GM23338 (cell line): ENCODE measurements around the gene KIRREL3. TPM values are rescaled to one million over a fixed set of nuclear protein-coding genes. Genes with fewer than 3 reads are reported as not detected.

Experiments used
- ATAC-seq: fragments of 200-7000 bp; cut with Tn5 transposase; 3 replicates; pipeline ENCODE4 v1.9.1; 2020
- DNase-seq: peaks from one replicate; pipeline ENCODE4 v3.0.0-alpha.2; 2015; ENCODE audit warnings: low spot score
- H2AFZ ChIP-seq: fragments of 200-600 bp; sonication (generic); 2 replicates; pipeline ENCODE4 v1.8.0; 2016; ENCODE audit warnings: antibody characterized with exemption, mild to moderate bottlenecking, moderate library complexity
- H3F3A ChIP-seq: fragments of 200-600 bp; sonication (generic); replicated peaks from 2 replicates; pipeline ENCODE4 v1.8.0; 2017; ENCODE audit warnings: antibody characterized with exemption, mixed run types, low read depth
- H3K27ac ChIP-seq: fragments of 200-600 bp; sonication (generic); 2 replicates; pipeline ENCODE4 v1.6.1; 2016; ENCODE audit warnings: low read depth
- H3K27me3 ChIP-seq: fragments of 200-600 bp; sonication (generic); 2 replicates; pipeline ENCODE4 v1.8.0; 2016; ENCODE audit warnings: mild to moderate bottlenecking, mixed run types, moderate library complexity; ENCODE audit not compliant: insufficient read depth
- H3K36me3 ChIP-seq: fragments of 200-600 bp; sonication (generic); 2 replicates; pipeline ENCODE4 v1.8.0; 2016; ENCODE audit warnings: mild to moderate bottlenecking; ENCODE audit not compliant: insufficient read depth
- H3K4me1 ChIP-seq: fragments of 200-600 bp; sonication (generic); 2 replicates; pipeline ENCODE4 v1.8.0; 2016; ENCODE audit warnings: mild to moderate bottlenecking, moderate library complexity; ENCODE audit not compliant: insufficient read depth
- H3K4me2 ChIP-seq: fragments of 200-600 bp; sonication (generic); 2 replicates; pipeline ENCODE4 v1.7.1; 2017; ENCODE audit warnings: mixed run types
- H3K4me3 ChIP-seq: fragments of 200-600 bp; sonication (generic); 2 replicates; pipeline ENCODE4 v1.6.1; 2016; ENCODE audit warnings: mixed run types
- H3K79me2 ChIP-seq: fragments of 200-600 bp; sonication (generic); replicated peaks from 2 replicates; pipeline ENCODE4 v1.8.0; 2017; ENCODE audit warnings: mild to moderate bottlenecking; ENCODE audit not compliant: insufficient read depth
- H3K9me2 ChIP-seq: fragments of 200-600 bp; sonication (generic); 2 replicates; pipeline ENCODE4 v1.8.0; 2017; ENCODE audit not compliant: insufficient read depth
- H4K20me1 ChIP-seq: fragments of 200-600 bp; sonication (generic); replicated peaks from 2 replicates; pipeline ENCODE4 v1.8.0; 2017; ENCODE audit warnings: mild to moderate bottlenecking; ENCODE audit not compliant: insufficient read depth
- H3K27ac Mint-ChIP-seq: 2 replicates; pipeline ENCODE4 v1.8.0; 2020; ENCODE audit warnings: inconsistent platforms, mild to moderate bottlenecking, moderate library complexity, mixed read lengths
- H3K27me3 Mint-ChIP-seq: 3 replicates; pipeline ENCODE4 v1.8.0; 2022; ENCODE audit warnings: low read depth, mild to moderate bottlenecking, moderate library complexity, mixed read lengths, inconsistent platforms; ENCODE audit not compliant: insufficient read depth, poor library complexity
- H3K36me3 Mint-ChIP-seq: 3 replicates; pipeline ENCODE4 v1.8.0; 2021; ENCODE audit warnings: low read depth, mild to moderate bottlenecking, inconsistent platforms, moderate library complexity, mixed read lengths
- H3K4me1 Mint-ChIP-seq: 3 replicates; pipeline ENCODE4 v1.8.0; 2020; ENCODE audit warnings: mild to moderate bottlenecking, inconsistent platforms, mixed read lengths
- H3K4me3 Mint-ChIP-seq: 3 replicates; pipeline ENCODE4 v1.8.0; 2021; ENCODE audit warnings: moderate library complexity, mild to moderate bottlenecking, inconsistent platforms, mixed read lengths
- H3K9me3 Mint-ChIP-seq: 3 replicates; pipeline ENCODE4 v1.8.0; 2020; ENCODE audit warnings: moderate library complexity, mild to moderate bottlenecking, inconsistent platforms, mixed read lengths
- CREB1 ChIP-seq: fragments of 250-450 bp; sonication (Bioruptor Pico); IDR thresholded peaks from 2 replicates; pipeline ENCODE4 v1.5.0; 2020; ENCODE audit warnings: low read depth, mild to moderate bottlenecking, moderate library complexity
- EZH2 ChIP-seq: fragments of 200-600 bp; sonication (generic); IDR thresholded peaks from one replicate; pipeline ENCODE4 v1.8.0; 2017; ENCODE audit warnings: antibody characterized with exemption, mild to moderate bottlenecking, low read depth; ENCODE audit not compliant: unreplicated experiment
- EZH2phosphoT487 ChIP-seq: fragments of 200-600 bp; sonication (generic); IDR thresholded peaks from one replicate; pipeline ENCODE4 v1.8.1; 2018; ENCODE audit warnings: antibody characterized with exemption; ENCODE audit not compliant: unreplicated experiment
- JUNB ChIP-seq: IDR thresholded peaks from one replicate; pipeline ENCODE4 v1.6.1; 2016; ENCODE audit warnings: antibody characterized with exemption; ENCODE audit not compliant: unreplicated experiment
- NANOG ChIP-seq: IDR thresholded peaks from 2 replicates; pipeline ENCODE4 v1.6.1; 2016; ENCODE audit warnings: antibody characterized with exemption, borderline replicate concordance
- POLR2AphosphoS5 ChIP-seq: IDR thresholded peaks from 2 replicates; pipeline ENCODE4 v1.6.1; 2016; ENCODE audit warnings: antibody characterized with exemption, low read depth
- STAT1 ChIP-seq: IDR thresholded peaks from one replicate; pipeline ENCODE4 v1.6.1; 2016; ENCODE audit warnings: antibody characterized with exemption; ENCODE audit not compliant: unreplicated experiment
- ZNF114 ChIP-seq: fragments of 250-450 bp; sonication (Bioruptor Pico); IDR thresholded peaks from 2 replicates; pipeline ENCODE4 v1.5.0; 2020; ENCODE audit warnings: mild to moderate bottlenecking, moderate library complexity
- ZNF331 ChIP-seq: fragments of 250-450 bp; sonication (Bioruptor Pico); IDR thresholded peaks from 2 replicates; pipeline ENCODE4 v1.5.0; 2020; ENCODE audit warnings: low read depth, mild to moderate bottlenecking, moderate library complexity
- polyA plus RNA-seq: library from polyadenylated mRNA; unstranded; fragments of >200 nt; fragmentation: Nextera tagmentation; extraction: Ambion mirVana; gene quantifications from 2 replicates; pipeline ENCODE4 v1.2.1, GENCODE V29; 2016
- total RNA-seq: library from RNA; depleted of rRNA; stranded (reverse); fragments of >200 nt; shearing (Covaris generic); gene quantifications from 2 replicates; pipeline ENCODE4 v1.2.3, GENCODE V29; 2014
- TF ChIP-seq, protein P1 (sequence below), 2 experiments: fragments of 200-600 bp in 1 of 2; sonication (generic) in 1 of 2; conservative IDR thresholded peaks; 2 replicates each; pipeline versions ENCODE4 v1.5.1 to v1.6.1; 2016 to 2017; ENCODE audit warnings: antibody characterized with exemption in 2 of 2, low read depth in 2 of 2, mild to moderate bottlenecking in 2 of 2, moderate library complexity in 1 of 2
- TF ChIP-seq, protein P2 (sequence below): IDR thresholded peaks from 2 replicates; pipeline ENCODE4 v1.6.1; 2016; ENCODE audit warnings: antibody characterized with exemption
- TF ChIP-seq, protein P3 (sequence below): IDR thresholded peaks from one replicate; pipeline ENCODE4 v1.6.1; 2018; ENCODE audit warnings: antibody characterized with exemption; ENCODE audit not compliant: unreplicated experiment
- TF ChIP-seq, protein P4 (sequence below): fragments of 250-450 bp; sonication (Bioruptor Pico); IDR thresholded peaks from 2 replicates; pipeline ENCODE4 v1.5.0; 2020; ENCODE audit warnings: mild to moderate bottlenecking, moderate library complexity

Gene KIRREL3
- total and polyA plus RNA-seq, 2 experiments from 2014 or later = 0.13 to 1.5 TPM

DNA sequence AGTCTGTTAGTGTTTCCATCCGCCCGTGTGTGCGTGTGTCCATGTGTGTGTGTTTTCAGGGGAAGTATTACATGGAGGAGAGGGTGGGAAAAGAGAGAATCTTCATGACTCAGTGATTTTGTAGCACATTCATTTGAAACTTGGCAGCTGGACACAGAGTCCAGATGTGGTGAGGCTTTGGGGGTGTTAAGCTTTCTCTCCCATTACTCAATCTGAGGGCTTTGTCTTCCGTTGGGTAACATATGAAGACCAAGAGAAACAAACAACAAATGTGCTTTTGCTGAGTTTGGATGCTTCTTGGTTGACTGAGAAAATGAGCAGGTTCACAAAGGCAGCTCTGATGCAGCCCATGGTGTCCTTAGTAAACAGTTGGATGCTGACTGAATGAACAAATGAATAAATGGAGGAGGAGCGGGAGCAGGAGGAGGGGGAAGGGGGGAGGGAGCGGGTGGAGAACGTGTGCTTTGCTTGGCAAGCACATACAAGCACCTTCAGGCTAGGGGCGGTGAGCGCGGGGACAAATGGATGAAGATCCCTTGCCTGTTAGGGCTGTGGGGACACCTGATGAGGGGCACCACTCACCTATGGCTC lies 540.8 kb downstream of the KIRREL3 start (continued):
- TF ChIP-seq, protein P1, sequence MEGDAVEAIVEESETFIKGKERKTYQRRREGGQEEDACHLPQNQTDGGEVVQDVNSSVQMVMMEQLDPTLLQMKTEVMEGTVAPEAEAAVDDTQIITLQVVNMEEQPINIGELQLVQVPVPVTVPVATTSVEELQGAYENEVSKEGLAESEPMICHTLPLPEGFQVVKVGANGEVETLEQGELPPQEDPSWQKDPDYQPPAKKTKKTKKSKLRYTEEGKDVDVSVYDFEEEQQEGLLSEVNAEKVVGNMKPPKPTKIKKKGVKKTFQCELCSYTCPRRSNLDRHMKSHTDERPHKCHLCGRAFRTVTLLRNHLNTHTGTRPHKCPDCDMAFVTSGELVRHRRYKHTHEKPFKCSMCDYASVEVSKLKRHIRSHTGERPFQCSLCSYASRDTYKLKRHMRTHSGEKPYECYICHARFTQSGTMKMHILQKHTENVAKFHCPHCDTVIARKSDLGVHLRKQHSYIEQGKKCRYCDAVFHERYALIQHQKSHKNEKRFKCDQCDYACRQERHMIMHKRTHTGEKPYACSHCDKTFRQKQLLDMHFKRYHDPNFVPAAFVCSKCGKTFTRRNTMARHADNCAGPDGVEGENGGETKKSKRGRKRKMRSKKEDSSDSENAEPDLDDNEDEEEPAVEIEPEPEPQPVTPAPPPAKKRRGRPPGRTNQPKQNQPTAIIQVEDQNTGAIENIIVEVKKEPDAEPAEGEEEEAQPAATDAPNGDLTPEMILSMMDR (conservative IDR thresholded peaks at IDR 0.05; ENCODE audit: low read depth in 2 of 2) = no peak

DNA sequence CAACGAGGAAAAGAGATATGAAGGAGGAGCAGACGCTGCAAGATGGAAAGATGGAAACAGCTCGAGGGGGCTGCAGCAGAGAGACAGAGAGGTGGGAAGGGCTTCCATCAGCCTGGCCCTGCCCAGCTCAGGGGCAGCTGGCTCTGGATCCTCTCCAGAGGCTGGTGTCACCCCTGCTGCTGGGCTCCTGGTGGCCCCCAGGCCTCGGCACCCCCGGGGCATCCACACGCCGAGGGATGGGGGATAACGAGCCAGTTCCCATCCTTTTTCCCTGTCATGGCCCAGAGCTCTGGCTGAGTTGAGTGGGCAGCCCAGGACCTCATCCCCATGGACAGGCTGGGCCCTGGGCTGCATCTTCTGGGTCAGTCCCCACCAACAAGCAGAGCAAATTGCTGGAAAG lies 542.8 kb downstream of the KIRREL3 start:
- no peak overlapping the region for H3K4me2 ChIP-seq
- H3K27me3 ChIP-seq = no peaks in the 10 kb centered on the region
- Mint-ChIP-seq H3K27ac (no peak overlapping the region), H3K4me3 (no peak overlapping the region), H3K36me3 (no peaks in the 10 kb centered on the region), H3K27me3 (peaks cover 1% of the 10 kb centered on the region), H3K9me3 (no peaks in the 10 kb centered on the region), H3K4me1 (peaks cover 7% of the 10 kb centered on the region; the same call in 2 of the 3 replicates)
- H3K4me3 ChIP-seq = no peak overlapping the region
- H3K27ac ChIP-seq = no peak overlapping the region
- H3K4me1 ChIP-seq = no peaks in the 10 kb centered on the region
- no peak overlapping the region for H2AFZ ChIP-seq
- ATAC-seq (no peak), DNase-seq (no peak)
- no peaks in the 10 kb centered on the region for H3F3A ChIP-seq
- no peaks in the 10 kb centered on the region for H4K20me1 ChIP-seq
- no peaks in the 10 kb centered on the region for H3K36me3 ChIP-seq
- no peaks in the 10 kb centered on the region for H3K79me2 ChIP-seq
- H3K9me2 ChIP-seq = no peaks in the 10 kb centered on the region
- TF ChIP-seq ZNF114 (CRISPR knock-in tag) = no peak
- TF ChIP-seq, protein P2, sequence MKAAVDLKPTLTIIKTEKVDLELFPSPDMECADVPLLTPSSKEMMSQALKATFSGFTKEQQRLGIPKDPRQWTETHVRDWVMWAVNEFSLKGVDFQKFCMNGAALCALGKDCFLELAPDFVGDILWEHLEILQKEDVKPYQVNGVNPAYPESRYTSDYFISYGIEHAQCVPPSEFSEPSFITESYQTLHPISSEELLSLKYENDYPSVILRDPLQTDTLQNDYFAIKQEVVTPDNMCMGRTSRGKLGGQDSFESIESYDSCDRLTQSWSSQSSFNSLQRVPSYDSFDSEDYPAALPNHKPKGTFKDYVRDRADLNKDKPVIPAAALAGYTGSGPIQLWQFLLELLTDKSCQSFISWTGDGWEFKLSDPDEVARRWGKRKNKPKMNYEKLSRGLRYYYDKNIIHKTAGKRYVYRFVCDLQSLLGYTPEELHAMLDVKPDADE = no peak
- no peak for TF ChIP-seq EZH2phosphoT487
- TF ChIP-seq JUNB = no peak
- TF ChIP-seq NANOG = no peak
- TF ChIP-seq, protein P3, sequence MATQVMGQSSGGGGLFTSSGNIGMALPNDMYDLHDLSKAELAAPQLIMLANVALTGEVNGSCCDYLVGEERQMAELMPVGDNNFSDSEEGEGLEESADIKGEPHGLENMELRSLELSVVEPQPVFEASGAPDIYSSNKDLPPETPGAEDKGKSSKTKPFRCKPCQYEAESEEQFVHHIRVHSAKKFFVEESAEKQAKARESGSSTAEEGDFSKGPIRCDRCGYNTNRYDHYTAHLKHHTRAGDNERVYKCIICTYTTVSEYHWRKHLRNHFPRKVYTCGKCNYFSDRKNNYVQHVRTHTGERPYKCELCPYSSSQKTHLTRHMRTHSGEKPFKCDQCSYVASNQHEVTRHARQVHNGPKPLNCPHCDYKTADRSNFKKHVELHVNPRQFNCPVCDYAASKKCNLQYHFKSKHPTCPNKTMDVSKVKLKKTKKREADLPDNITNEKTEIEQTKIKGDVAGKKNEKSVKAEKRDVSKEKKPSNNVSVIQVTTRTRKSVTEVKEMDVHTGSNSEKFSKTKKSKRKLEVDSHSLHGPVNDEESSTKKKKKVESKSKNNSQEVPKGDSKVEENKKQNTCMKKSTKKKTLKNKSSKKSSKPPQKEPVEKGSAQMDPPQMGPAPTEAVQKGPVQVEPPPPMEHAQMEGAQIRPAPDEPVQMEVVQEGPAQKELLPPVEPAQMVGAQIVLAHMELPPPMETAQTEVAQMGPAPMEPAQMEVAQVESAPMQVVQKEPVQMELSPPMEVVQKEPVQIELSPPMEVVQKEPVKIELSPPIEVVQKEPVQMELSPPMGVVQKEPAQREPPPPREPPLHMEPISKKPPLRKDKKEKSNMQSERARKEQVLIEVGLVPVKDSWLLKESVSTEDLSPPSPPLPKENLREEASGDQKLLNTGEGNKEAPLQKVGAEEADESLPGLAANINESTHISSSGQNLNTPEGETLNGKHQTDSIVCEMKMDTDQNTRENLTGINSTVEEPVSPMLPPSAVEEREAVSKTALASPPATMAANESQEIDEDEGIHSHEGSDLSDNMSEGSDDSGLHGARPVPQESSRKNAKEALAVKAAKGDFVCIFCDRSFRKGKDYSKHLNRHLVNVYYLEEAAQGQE = no peak
- TF ChIP-seq EZH2 = no peak
- TF ChIP-seq, protein P4, sequence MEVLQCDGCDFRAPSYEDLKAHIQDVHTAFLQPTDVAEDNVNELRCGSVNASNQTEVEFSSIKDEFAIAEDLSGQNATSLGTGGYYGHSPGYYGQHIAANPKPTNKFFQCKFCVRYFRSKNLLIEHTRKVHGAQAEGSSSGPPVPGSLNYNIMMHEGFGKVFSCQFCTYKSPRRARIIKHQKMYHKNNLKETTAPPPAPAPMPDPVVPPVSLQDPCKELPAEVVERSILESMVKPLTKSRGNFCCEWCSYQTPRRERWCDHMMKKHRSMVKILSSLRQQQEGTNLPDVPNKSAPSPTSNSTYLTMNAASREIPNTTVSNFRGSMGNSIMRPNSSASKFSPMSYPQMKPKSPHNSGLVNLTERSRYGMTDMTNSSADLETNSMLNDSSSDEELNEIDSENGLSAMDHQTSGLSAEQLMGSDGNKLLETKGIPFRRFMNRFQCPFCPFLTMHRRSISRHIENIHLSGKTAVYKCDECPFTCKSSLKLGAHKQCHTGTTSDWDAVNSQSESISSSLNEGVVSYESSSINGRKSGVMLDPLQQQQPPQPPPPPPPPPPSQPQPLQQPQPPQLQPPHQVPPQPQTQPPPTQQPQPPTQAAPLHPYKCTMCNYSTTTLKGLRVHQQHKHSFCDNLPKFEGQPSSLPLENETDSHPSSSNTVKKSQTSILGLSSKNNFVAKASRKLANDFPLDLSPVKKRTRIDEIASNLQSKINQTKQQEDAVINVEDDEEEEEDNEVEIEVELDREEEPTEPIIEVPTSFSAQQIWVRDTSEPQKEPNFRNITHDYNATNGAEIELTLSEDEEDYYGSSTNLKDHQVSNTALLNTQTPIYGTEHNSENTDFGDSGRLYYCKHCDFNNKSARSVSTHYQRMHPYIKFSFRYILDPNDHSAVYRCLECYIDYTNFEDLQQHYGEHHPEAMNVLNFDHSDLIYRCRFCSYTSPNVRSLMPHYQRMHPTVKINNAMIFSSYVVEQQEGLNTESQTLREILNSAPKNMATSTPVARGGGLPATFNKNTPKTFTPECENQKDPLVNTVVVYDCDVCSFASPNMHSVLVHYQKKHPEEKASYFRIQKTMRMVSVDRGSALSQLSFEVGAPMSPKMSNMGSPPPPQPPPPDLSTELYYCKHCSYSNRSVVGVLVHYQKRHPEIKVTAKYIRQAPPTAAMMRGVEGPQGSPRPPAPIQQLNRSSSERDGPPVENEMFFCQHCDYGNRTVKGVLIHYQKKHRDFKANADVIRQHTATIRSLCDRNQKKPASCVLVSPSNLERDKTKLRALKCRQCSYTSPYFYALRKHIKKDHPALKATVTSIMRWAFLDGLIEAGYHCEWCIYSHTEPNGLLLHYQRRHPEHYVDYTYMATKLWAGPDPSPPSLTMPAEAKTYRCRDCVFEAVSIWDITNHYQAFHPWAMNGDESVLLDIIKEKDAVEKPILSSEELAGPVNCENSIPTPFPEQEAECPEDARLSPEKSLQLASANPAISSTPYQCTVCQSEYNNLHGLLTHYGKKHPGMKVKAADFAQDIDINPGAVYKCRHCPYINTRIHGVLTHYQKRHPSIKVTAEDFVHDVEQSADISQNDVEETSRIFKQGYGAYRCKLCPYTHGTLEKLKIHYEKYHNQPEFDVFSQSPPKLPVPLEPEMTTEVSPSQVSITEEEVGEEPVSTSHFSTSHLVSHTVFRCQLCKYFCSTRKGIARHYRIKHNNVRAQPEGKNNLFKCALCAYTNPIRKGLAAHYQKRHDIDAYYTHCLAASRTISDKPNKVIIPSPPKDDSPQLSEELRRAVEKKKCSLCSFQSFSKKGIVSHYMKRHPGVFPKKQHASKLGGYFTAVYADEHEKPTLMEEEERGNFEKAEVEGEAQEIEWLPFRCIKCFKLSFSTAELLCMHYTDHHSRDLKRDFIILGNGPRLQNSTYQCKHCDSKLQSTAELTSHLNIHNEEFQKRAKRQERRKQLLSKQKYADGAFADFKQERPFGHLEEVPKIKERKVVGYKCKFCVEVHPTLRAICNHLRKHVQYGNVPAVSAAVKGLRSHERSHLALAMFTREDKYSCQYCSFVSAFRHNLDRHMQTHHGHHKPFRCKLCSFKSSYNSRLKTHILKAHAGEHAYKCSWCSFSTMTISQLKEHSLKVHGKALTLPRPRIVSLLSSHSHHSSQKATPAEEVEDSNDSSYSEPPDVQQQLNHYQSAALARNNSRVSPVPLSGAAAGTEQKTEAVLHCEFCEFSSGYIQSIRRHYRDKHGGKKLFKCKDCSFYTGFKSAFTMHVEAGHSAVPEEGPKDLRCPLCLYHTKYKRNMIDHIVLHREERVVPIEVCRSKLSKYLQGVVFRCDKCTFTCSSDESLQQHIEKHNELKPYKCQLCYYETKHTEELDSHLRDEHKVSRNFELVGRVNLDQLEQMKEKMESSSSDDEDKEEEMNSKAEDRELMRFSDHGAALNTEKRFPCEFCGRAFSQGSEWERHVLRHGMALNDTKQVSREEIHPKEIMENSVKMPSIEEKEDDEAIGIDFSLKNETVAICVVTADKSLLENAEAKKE (CRISPR knock-in tag) = no peak
- no peak for TF ChIP-seq POLR2AphosphoS5
- TF ChIP-seq CREB1 (CRISPR knock-in tag) = no peak
- no peak for TF ChIP-seq STAT1
- no peak for TF ChIP-seq ZNF331 (CRISPR knock-in tag)
